IPS DF 4.7 (cell line): ENCODE measurements around the gene PCLAF.
"Not testable (repeated sequence)": the region's sequence is repeated elsewhere in the genome, so short reads cannot be mapped to it uniquely, and the experiment has no call there.

ENCODE experiments used
- DNase-seq: peaks from one replicate; pipeline ENCODE4 v3.0.0-alpha.2; 2013; ENCODE audit warnings: low spot score; ENCODE audit errors: extremely low read depth

The PCLAF gene

DNA sequence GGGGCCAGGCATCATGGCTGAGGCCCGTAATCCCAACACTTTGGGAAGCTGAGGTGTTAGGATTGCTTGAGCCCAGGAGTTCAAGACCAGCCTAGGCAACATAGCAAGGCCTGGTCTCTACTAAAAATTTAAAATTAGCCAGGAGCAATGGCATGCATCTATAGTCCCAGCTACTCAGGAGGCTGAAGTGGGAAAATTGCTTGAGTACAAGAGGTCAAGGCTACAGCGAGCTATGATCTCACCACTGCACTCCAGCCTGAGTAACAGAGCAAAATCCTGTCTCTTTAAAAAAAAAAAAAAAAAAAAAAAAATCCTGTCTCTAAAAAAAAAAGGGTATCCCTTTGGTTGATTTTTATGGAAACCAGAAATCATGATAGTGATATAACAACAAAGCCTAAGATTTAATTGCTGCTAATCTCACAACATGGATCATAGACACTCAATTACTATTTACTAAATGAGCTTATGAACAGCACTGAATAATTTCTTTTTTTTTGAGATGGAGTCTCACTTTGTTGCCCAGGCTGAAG is 12.1 kb downstream of the PCLAF start:
- DNase-seq: no peak

- DNase-seq: no peak
These were observed 20.0 kb downstream of the PCLAF start for GRCh38 chr15:64361259-64361658.

- no peak for DNase-seq
These were observed 24.6 kb downstream of the PCLAF start for GRCh38 chr15:64356710-64357040.

DNA sequence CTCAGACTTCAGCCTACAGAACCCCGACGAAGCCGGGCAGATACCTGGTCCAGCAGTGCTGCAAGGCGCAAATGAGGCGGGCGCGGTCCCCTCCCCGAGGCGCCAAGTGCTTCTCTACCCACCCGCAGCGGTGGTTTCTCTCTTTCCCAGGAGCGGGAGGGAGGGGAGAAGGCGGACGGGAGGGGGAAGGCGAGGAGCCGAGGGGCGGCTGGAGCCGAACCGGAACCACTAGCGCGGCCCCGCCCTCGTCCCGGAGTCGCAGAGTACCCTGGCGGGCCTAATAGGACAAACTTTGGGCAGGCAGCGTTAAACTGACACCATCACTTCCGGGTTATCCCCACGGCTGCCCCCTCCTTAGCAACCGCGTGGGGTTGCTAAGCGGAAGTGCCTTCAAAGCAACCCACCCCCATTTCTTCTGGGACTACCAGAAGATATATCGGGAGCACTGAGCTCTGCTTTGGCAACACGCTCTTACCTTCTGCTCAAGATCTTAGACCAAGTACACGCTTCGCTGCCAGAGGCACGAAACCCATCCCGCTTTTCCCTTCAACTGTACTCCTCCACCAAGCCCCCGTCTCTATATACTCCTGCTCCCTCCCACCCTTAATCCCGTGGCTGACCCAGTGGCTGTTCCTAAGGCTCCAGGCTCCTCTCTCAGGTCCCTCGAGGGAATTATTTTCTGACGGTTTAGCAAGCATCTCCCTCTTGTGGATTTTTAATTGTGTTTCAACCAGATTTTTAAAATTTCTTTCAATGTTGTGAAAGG is 25.1 kb downstream of the PCLAF start, which contains the start of gene CSNK1G1:
Gene CSNK1G1 (minus strand): TSS at position 230 of the 766 bp plus-strand sequence. CDS start 55,674 bp downstream, outside the sequence.
- peak; percentile 82 for DNase-seq

DNA sequence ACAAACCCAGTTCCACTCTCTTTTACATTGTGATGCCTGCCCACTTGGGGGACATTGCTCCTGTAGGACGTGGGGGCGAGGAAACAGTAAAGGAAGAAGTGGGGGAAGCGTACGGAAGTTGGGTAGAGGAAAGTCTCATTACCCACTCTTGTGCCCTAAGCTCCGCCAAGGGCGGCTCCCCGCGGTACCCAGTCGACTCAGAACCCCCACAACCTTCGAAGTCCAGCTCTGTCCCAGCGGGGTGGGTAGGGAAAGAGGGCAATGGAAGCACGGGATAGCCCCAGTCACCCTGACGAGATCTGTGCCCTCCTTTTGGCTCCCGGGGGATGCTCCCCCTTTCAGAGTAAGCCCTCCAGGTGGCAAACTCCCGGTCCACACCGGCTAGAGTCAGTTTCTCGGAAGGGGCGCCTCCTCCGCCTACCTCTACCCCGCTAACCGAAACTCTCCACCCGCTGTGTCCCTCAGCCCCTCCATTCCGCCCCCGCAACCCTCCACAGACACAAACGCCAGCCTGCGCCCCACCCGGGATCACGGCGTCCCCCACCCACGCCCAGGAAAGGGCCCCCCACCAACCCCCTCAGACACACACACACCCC is 25.8 kb downstream of the PCLAF start:
- DNase-seq: no peak

- DNase-seq: no peak
These were observed 26.4 kb downstream of the PCLAF start for GRCh38 chr15:64354688-64355344.

DNA sequence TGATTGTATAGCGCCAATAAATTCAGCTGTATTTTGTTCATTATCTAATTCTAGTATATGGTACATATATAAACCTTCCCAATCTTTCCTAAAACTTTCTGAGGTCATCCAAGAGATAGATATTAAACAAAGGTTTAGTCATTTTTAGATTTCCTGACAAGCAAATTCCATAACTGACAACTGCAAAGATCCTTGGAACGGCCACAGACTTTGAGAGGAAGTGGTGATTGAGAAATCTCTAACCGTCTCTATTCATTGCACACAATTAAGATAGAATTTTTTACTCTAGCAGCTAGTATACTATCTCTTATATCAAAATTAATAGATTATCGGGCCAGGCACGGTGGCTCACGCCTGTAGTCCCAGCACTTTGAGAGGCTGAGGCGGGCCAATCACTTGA is 30.0 kb downstream of the PCLAF start:
- DNase-seq: no peak

DNA sequence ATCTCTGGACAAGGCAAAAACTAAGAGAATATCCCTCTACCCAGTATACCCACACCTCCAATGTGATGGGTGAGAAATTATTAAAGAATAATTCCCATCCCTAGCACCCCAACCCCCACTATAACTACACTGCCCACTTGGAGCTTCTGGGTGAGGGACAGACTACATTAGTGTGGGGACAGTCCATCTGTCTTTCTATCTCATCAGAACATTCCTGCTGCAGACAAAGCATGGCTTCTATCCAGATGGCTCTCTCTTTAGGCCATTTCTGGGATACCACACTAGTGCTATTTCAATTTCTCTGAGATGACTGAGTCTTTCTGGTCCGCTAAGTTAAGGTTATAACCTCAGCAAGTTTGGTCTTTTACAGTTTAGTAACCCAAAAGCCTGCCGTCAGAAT is 31.9 kb downstream of the PCLAF start:
- no peak for DNase-seq

- DNase-seq: no peak
These were observed 32.8 kb downstream of the PCLAF start for GRCh38 chr15:64348455-64348854.

DNA sequence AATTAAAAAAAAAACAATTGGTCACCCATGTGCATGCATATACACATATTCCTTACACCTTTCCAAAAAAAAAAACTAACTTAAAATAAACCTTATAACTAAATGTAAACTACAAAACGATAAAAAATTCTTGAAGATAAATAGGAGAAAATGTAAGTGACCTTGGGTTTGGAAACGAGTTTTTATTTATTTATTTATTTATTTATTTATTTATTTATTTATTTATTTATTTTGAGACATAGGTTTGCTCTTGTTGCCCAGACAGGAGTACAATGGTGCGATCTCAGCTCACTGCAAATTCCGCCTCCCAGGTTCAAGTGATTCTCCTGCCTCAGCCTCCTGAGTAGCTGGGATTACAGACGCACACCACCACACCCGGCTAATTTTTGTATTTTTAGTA is 35.0 kb downstream of the PCLAF start:
- not testable (repeated sequence) for DNase-seq

DNA sequence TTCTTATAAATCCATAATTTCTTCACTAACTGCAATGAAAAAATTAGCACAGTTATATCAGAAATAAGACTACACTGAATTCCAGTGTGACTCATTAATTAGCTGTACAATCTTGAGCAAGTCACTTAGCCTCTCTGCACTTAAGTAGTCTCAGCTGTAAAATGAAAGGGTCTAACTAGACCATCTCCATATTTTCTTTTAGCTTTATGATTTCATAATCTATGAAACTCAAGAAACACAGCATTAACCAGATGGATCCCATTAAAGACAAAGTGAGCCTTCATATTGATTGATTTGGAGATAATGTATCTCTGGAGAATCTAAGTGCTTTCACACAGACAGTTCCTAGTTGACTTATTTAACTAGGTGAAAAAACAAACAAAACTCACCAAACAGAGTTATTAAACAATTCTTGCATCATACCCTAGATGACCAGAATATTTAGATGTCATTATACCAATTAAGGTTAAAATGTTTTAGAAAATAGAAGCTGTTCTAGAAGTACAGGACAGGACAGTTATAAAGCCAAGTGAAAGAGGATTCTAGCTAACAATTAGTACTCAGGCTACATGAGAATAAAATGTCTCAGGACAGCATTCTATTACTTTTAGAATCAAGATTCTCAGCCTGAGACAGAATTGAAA is 36.5 kb downstream of the PCLAF start:
- no peak for DNase-seq

DNA sequence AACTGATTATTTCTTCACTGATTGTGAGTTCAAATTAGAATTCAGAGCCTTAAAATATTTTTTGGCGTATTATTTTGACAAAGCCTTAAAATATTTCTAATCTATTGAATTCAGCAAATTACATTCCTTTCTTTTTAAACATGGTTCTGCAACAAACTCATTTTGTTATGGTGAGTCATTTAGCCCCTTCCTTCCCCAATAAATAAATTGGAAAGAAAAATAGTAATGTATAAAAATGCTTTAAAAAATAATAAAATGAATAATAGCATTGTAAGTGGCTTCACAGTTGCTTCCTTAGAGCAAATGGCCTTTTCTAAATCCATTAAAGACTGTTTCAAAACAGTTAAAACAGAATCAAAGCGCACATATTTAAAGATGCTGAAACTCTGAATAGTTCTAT is 37.4 kb downstream of the PCLAF start:
- DNase-seq: no peak

DNA sequence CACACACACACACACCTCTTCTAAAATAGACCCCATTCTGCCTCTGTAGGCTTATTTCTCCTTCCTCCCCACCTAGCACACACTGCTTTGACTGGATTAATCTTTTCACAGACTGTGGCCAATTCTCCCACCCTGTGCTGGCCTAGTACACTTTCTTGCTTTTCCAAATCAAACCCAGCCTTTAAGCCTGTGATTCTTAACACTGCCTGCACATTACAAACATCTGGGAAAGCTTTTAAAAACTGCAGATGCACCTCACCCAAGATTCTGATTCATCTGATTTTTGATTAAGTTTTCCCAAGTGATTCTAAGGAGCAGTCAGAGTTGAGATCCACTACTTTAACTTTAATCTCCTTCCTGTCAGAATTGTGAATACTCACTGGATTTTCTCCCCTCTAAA is 38.0 kb downstream of the PCLAF start:
- DNase-seq: no peak

GRCh38 chr15:64341961-64342360 is 39.3 kb downstream of the PCLAF start:
- no peak for DNase-seq

DNA sequence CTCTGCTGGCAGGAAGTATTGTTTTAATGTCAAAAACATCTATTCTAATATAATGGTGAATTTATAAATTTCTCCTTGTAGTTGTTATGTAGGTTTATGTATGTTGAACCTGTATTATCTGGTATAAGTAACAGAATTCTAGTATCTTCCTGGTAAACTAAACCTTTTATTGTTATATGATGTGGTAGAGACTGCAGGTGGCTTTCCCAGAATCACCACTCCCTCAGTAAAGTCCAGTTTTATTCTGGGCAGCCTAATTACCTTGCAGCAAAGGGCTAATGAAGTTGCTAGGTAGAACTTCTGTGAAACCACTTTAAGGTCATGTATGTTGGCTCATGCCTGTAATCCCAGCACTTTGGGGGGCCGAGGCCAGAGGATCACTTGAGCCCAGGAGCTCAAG is 40.9 kb downstream of the PCLAF start:
- DNase-seq: no peak

GRCh38 chr15:64337761-64338160 is 43.5 kb downstream of the PCLAF start:
- DNase-seq: no peak

DNA sequence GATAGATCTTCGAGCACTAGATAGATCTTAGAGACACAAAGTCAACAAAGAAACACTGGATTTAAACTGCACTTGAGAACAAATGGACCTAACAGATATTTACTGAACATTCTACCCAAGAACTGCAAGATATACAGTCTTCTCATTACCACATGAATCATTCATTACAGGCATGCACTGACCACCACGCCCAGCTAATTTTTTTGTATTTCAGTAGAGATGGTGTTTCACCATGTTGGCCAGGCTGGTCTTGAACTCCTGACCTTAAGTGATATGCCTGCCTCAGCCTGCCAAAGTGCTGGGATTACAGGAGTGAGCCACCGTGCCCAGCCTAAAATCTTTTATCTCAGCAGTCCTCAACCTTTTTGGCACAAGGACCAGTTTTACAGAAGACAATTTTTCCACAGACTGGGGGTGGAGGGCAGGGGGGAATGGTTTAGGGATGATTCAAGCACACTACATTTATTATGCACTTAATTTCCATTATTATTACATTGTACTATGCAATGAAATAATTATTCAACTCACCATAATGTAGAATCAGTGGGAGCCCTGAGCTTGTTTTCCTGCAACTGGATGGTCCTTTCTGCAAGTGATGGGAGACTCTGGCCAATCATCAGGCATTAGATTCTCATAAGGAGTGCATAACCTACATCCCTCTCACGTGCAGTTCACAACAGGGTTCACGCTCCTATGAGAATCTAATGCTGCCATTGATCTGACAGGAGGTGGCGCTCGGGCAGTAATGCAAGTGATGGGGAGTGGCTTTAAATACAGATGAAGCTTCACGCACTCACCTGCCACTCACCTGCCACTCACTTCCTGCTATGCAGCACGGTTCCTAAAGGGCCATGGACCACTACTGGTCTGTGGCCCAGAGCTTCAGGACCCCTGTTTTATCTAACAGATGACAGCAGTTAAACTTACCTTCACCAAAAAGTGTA is 47.0 kb downstream of the PCLAF start:
- no peak for DNase-seq

- no peak for DNase-seq
These were observed 47.7 kb downstream of the PCLAF start for GRCh38 chr15:64333516-64333915.

GRCh38 chr15:64331668-64332067 is 49.6 kb downstream of the PCLAF start:
- not testable (repeated sequence) for DNase-seq

- not testable (repeated sequence) for DNase-seq
These were observed 54.3 kb downstream of the PCLAF start for GRCh38 chr15:64326975-64327374.

DNA sequence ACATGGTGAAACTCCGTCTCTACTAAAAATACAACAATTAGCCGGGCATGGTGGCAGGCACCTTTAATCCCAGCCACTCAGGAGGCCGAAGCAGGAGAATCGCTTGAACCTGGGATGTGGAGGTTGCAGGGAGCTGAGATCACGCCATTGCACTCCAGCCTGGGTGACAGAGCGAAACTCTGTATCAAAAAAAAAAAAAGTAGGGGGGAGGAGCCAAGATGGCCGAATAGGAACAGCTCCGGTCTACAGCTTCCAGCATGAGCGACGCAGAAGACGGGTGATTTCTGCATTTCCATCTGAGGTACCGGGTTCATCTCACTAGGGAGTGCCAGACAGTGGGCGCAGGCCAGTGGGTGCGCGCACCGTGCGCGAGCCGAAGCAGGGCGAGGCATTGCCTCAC is 54.8 kb downstream of the PCLAF start:
- DNase-seq: not testable (repeated sequence)
